Natural killer cell (primary cell): ENCODE data around the gene MT1H. TPM values are rescaled to one million over a fixed set of nuclear protein-coding genes. Genes with fewer than 3 reads are reported as not detected.

Experiments
- ATAC-seq, 3 donors: fragments of 150-1000 bp in 2 of 3; fragments of 200-7000 bp in 1 of 3; cut with Tn5 transposase; 1 replicate in 1 of 3; 2 replicates in 2 of 3; pipeline ENCODE4 v1.10.0; 2021; ENCODE audit warnings: mild to moderate bottlenecking in 2 of 3, moderate library complexity in 2 of 3
- DNase-seq, 2 donors: peaks; one replicate each; pipeline versions ENCODE4 v3.0.0 to v3.0.0-alpha.2; 2013 to 2021; ENCODE audit warnings: mixed read lengths in 1 of 2
- H3K27ac ChIP-seq: one replicate; pipeline ENCODE4 v1.5.1; 2013; ENCODE audit warnings: mild to moderate bottlenecking, low read length
- H3K27me3 ChIP-seq: one replicate; pipeline ENCODE4 v1.6.1; 2013; ENCODE audit warnings: low read length; ENCODE audit not compliant: control insufficient read depth, insufficient read depth
- H3K36me3 ChIP-seq: one replicate; pipeline ENCODE4 v1.6.1; 2013; ENCODE audit warnings: low read length; ENCODE audit not compliant: control insufficient read depth, insufficient read depth
- H3K4me1 ChIP-seq: one replicate; pipeline ENCODE4 v1.6.1; 2013; ENCODE audit warnings: low read length; ENCODE audit not compliant: control insufficient read depth, insufficient read depth
- H3K4me3 ChIP-seq: one replicate; pipeline ENCODE4 v1.5.1; 2013; ENCODE audit warnings: low read length
- H3K9me3 ChIP-seq: one replicate; pipeline ENCODE4 v1.6.1; 2013; ENCODE audit warnings: low read length; ENCODE audit not compliant: control insufficient read depth, insufficient read depth
- H3K27ac Mint-ChIP-seq, 2 donors: one replicate each; pipeline ENCODE4 v1.8.0; 2022; ENCODE audit warnings: mild to moderate bottlenecking in 2 of 2, mixed read lengths in 2 of 2, moderate library complexity in 1 of 2
- H3K27me3 Mint-ChIP-seq, 2 donors: one replicate each; pipeline ENCODE4 v1.8.0; 2022; ENCODE audit warnings: low read depth in 2 of 2, mixed read lengths in 2 of 2
- H3K36me3 Mint-ChIP-seq: one replicate; pipeline ENCODE4 v1.8.0; 2022; ENCODE audit warnings: mixed read lengths
- H3K4me1 Mint-ChIP-seq, 2 donors: one replicate each; pipeline ENCODE4 v1.8.0; 2022; ENCODE audit warnings: mixed read lengths in 2 of 2
- H3K4me3 Mint-ChIP-seq: one replicate; pipeline ENCODE4 v1.8.0; 2022; ENCODE audit warnings: mild to moderate bottlenecking, moderate library complexity, mixed read lengths
- H3K9me3 Mint-ChIP-seq, 2 donors: one replicate each; pipeline ENCODE4 v1.8.0; 2022; ENCODE audit warnings: mixed read lengths in 2 of 2
- CTCF ChIP-seq: fragments of 200-600 bp; IDR thresholded peaks from one replicate; pipeline ENCODE4 v1.8.0; 2022; ENCODE audit warnings: antibody characterized with exemption
- WGBS: methylation state at CpG from one replicate; pipeline ENCODE4 v1.1.7; 2013; ENCODE audit warnings: missing lambda C conversion rate; ENCODE audit not compliant: insufficient coverage; 5-methylcytosine and 5-hydroxymethylcytosine counted together
- intact Hi-C: fragments of 100-400 bp; cut with micrococcal nuclease; formaldehyde crosslinking; loops from one replicate; pipeline ENCODE4 v1.14.2; 2022
- total RNA-seq, 4 donors: library from RNA; stranded (reverse); fragments of 120-200 nt in 1 of 4; gene quantifications; one replicate each; pipeline versions ENCODE4 v1.2.3 to v1.2.4, GENCODE V29; 2013 to 2022

The MT1H gene
- total RNA-seq, 3 donors from 2014 or later (not counting 1 experiment from before 2014, with no cell fraction given) = not detected

- no peak overlapping the region for H3K4me3 ChIP-seq
- ATAC-seq (no peak), DNase-seq (no peak)
- WGBS = 41% methylated on average over 33 of the region's 33 CpGs
- Mint-ChIP-seq H3K9me3 (no peaks in the 10 kb centered on the region), H3K4me3 (no peak overlapping the region), H3K27ac (no peak overlapping the region), H3K27me3 (peaks cover 37 to 58% of the 10 kb centered on the region in 2 donors), H3K36me3 (no peaks in the 10 kb centered on the region), H3K4me1 (peaks cover 10 to 16% of the 10 kb centered on the region in 2 donors)
- no peak for TF ChIP-seq CTCF
- H3K27me3 ChIP-seq = peaks cover 9% of the 10 kb centered on the region
- no peaks in the 10 kb centered on the region for H3K9me3 ChIP-seq
- H3K36me3 ChIP-seq = no peaks in the 10 kb centered on the region
- no peak overlapping the region for H3K27ac ChIP-seq
- intact Hi-C loops = no loop called here
- H3K4me1 ChIP-seq = peaks cover 15% of the 10 kb centered on the region
Measured at GRCh38 chr16:56647641-56648431, 21.8 kb upstream of the MT1H start.

- H3K27ac ChIP-seq = no peak overlapping the region
- H3K4me3 ChIP-seq = no peak overlapping the region
- H3K36me3 ChIP-seq = no peaks in the 10 kb centered on the region
- Mint-ChIP-seq H3K4me1 (peaks cover 0 to 2% of the 10 kb centered on the region in 2 donors), H3K36me3 (no peaks in the 10 kb centered on the region), H3K4me3 (no peak overlapping the region), H3K27me3 (peaks cover 35 to 54% of the 10 kb centered on the region in 2 donors), H3K27ac (no peak overlapping the region), H3K9me3 (no peaks in the 10 kb centered on the region)
- H3K4me1 ChIP-seq = peaks cover under 1% of the 10 kb centered on the region
- H3K27me3 ChIP-seq = peaks cover 9% of the 10 kb centered on the region
- DNase-seq = no peak
- intact Hi-C loops = no loop called here
- WGBS = 92% methylated on average over 2 of the region's 2 CpGs
- no peak for ATAC-seq
- no peak for TF ChIP-seq CTCF
- H3K9me3 ChIP-seq = no peaks in the 10 kb centered on the region
Measured at GRCh38 chr16:56649271-56649670, 20.3 kb upstream of the MT1H start.

GRCh38 chr16:56649820-56650219, 19.8 kb upstream of the MT1H start:
- intact Hi-C loops = no loop called here
- DNase-seq = no peak
- Histone ChIP-seq H3K4me3 (no peak overlapping the region), H3K27ac (no peak overlapping the region), H3K36me3 (no peaks in the 10 kb centered on the region), H3K9me3 (no peaks in the 10 kb centered on the region), H3K4me1 (no peaks in the 10 kb centered on the region), H3K27me3 (peaks cover 9% of the 10 kb centered on the region)
- Mint-ChIP-seq H3K36me3 (no peaks in the 10 kb centered on the region), H3K9me3 (no peaks in the 10 kb centered on the region), H3K4me3 (no peak overlapping the region), H3K27me3 (peaks cover 34 to 49% of the 10 kb centered on the region in 2 donors), H3K27ac (no peak overlapping the region), H3K4me1 (no peaks in the 10 kb centered on the region)
- WGBS = no CpG with 5 or more reads among the region's 3 CpGs
- TF ChIP-seq CTCF = no peak
- ATAC-seq = no peak

GRCh38 chr16:56651586-56651985, 18.0 kb upstream of the MT1H start, which contains the start of gene MT1B:
MT1B (plus strand) TSS chr16:56651886; CDS start chr16:56651954, 68 bp downstream.
- Mint-ChIP-seq H3K36me3 (no peaks in the 10 kb centered on the region), H3K27ac (no peak within 1 kb of the TSS), H3K4me1 (no peaks in the 10 kb centered on the region), H3K9me3 (no peaks in the 10 kb centered on the region), H3K4me3 (no peak within 1 kb of the TSS), H3K27me3 (peaks cover 25 to 32% of the 10 kb centered on the region in 2 donors)
- no peaks in the 10 kb centered on the region for H3K4me1 ChIP-seq
- ATAC-seq = no peak
- H3K36me3 ChIP-seq = no peaks in the 10 kb centered on the region
- no peak for TF ChIP-seq CTCF
- no peak within 1 kb of the TSS for H3K4me3 ChIP-seq
- H3K27me3 ChIP-seq = peaks cover 3% of the 10 kb centered on the region
- H3K27ac ChIP-seq = no peak within 1 kb of the TSS
- 76% methylated on average over 7 of the region's 7 CpGs for WGBS
- H3K9me3 ChIP-seq = no peaks in the 10 kb centered on the region
- intact Hi-C loops = no loop called here
- no peak for DNase-seq
